Spleen (tissue), 11 donors: Measurements from ENCODE around the gene ANKFN1. TPM values are rescaled to one million over a fixed set of nuclear protein-coding genes. Genes with fewer than 3 reads are reported as not detected.

Experiments used
- DNase-seq: peaks from one replicate; pipeline ENCODE4 v3.0.0-alpha.2; 2020
- H3K27ac ChIP-seq, 8 donors: fragments of 200-600 bp; sonication (generic) in 7 of 8; 1 replicate in 4 of 8; 2 replicates in 4 of 8; pipeline versions ENCODE4 v1.5.0 to v1.8.0; 2016 to 2021; ENCODE audit warnings: inconsistent platforms in 4 of 8, mild to moderate bottlenecking in 4 of 8, moderate library complexity in 1 of 8
- H3K27me3 ChIP-seq, 7 donors: fragments of 200-600 bp; sonication (generic) in 6 of 7; replicated peaks in 1 of 7; 1 replicate in 4 of 7; 2 replicates in 3 of 7; pipeline versions ENCODE4 v1.5.0 to v1.8.0; 2016 to 2021; ENCODE audit warnings: inconsistent platforms in 3 of 7, mild to moderate bottlenecking in 1 of 7
- H3K36me3 ChIP-seq, 6 donors: fragments of 200-600 bp; sonication (generic) in 5 of 6; 1 replicate in 4 of 6; 2 replicates in 2 of 6; pipeline versions ENCODE4 v1.5.0 to v1.8.0; 2016 to 2021; ENCODE audit warnings: inconsistent platforms in 2 of 6
- H3K4me1 ChIP-seq, 6 donors: fragments of 200-600 bp; sonication (generic) in 5 of 6; 1 replicate in 3 of 6; 2 replicates in 3 of 6; pipeline versions ENCODE4 v1.5.0 to v1.8.0; 2016 to 2021; ENCODE audit warnings: inconsistent platforms in 3 of 6
- H3K4me3 ChIP-seq, 8 donors: fragments of 200-600 bp; sonication (generic) in 7 of 8; 1 replicate in 4 of 8; 2 replicates in 4 of 8; pipeline versions ENCODE4 v1.5.0 to v1.8.0; 2016 to 2021; ENCODE audit warnings: inconsistent platforms in 4 of 8, mild to moderate bottlenecking in 4 of 8, moderate library complexity in 2 of 8
- H3K9me3 ChIP-seq, 8 donors: fragments of 200-600 bp; sonication (generic) in 7 of 8; 1 replicate in 4 of 8; 2 replicates in 4 of 8; pipeline versions ENCODE4 v1.5.0 to v1.8.0; 2016 to 2021; ENCODE audit warnings: inconsistent platforms in 4 of 8
- POLR2A ChIP-seq, 3 donors: fragments of 450-650 bp; IDR thresholded peaks; one replicate each; pipeline ENCODE4 v1.5.1; 2017; ENCODE audit warnings: antibody characterized with exemption in 3 of 3, mild to moderate bottlenecking in 1 of 3
- POLR2AphosphoS5 ChIP-seq, 3 donors: sonication (generic); formaldehyde crosslinking; IDR thresholded peaks; one replicate each; pipeline ENCODE4 v1.5.1; 2017; ENCODE audit warnings: antibody characterized with exemption in 3 of 3
- WGBS, 5 donors: extraction: QIAGEN DNeasy Blood & Tissue Kit in 3 of 5; methylation state at CpG; one replicate each; pipeline versions ENCODE4 v1.1.5 to v1.1.7; 2013 to 2018; 5-methylcytosine and 5-hydroxymethylcytosine counted together
- intact Hi-C: fragments of 100-400 bp; cut with DNase I; formaldehyde crosslinking; loops from one replicate; pipeline ENCODE4 v1.15.0; 2023; ENCODE audit warnings: low total_unique reads
- polyA plus RNA-seq, 3 donors: library from polyadenylated mRNA; stranded (reverse); fragments of 200-250 nt; gene quantifications; one replicate each; pipeline ENCODE4 v1.2.1, GENCODE V29; 2013
- total RNA-seq, 7 donors: library from RNA; depleted of rRNA in 3 of 7; stranded (reverse); fragments of >200 nt in 3 of 7; fragmentation: NEBNext Ultra II Directional in 4 of 7; extraction: Animal tissue kit (Norgen Biotek cat#: 25700) in 4 of 7; gene quantifications; one replicate each; pipeline versions ENCODE4 v1.1.0 to v1.2.1, GENCODE V29; 2016 to 2021
- TF ChIP-seq, protein P1 (sequence below), 11 experiments: fragments of 200-600 bp in 7 of 11; fragments of 450-650 bp in 4 of 11; sonication (generic) in 4 of 11; IDR thresholded peaks in 8 of 11; conservative IDR thresholded peaks in 3 of 11; 1 replicate in 7 of 11; 2 replicates in 4 of 11; pipeline versions ENCODE4 v1.4.0 to v1.8.0; 2016 to 2021; ENCODE audit warnings: antibody characterized with exemption in 11 of 11, inconsistent platforms in 4 of 11, mild to moderate bottlenecking in 1 of 11
- donor health status: healthy with polysubstance abuse.
- donor health status: DM: no; HTN: no; CAD: no; lungs with moderate emphysema.
- donor health status: DM: no; HTN: no; CAD: no.
- donor health status: Bipolar disorder and iron deficiency.
- donor health status: healthy.
- donor health status: DM: no; HTN: no; CAD: no.
- donor health status: DM: yes; HTN: yes; CAD: no.

ANKFN1 gene
- total and polyA plus RNA-seq, 10 donors = 0.19 to 0.58 TPM; not detected in 8

DNA sequence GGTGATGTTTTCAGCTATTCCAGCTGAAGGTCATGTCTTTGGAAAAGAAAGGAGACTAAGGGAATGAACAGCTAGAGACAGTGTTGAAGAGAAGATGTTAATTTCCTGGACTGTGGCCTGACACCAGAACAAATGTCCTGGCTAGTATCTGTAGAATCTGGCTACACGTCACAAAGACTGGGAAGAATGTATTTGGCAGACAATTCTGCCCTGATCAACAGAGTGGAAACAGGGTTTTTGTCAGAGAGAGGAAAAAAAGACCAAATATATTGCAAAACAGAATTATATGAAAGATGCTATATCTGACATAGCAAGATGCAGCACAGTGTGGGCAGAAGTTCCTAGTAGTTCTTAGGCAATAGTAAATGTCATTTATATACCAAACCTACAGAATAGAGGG lies 17.0 kb upstream of the ANKFN1 start:
- 50 to 85% (median 65%) methylated on average over 1 of the region's 1 CpG for WGBS, 5 donors

DNA sequence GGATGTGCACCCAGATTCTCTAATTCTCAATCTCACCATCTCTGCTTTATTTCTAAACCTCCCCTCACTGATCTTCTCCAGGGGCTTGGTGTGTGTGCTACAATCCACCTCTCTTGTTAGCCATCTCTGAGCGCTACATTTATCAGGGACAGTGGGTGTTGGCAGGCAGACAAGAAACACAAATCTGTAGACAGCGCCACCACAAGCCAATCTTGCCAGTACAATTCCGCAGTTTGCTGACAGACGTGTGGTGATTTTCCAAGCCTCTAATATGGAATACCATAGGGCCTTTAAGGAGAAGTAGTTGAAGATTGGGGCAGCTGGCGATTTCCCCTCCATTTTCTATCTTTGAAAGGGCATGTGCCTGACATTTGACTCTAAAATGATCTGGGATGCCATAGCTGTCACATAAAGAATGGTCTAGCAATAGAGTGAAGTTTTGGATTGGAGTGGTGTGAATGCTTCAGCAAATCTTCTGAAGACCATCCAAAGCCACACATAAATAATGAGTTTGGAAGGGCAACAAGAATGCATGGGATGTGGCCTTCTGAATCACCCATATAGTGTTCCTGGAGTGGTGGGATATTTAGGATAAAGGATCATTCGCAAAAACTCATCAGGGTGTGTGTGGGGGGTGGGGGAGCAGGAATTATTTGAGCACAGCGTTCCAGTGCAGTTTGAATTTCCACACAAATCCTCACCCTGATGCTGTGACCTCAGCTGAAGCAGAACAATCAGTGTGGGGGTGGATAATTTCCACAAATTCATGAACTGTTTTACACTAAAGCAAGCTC lies 12.0 kb upstream of the ANKFN1 start:
- intact Hi-C loops = no loop called here

More for the DNA sequence above, 17.0 kb upstream of the ANKFN1 start:
- intact Hi-C loops = no loop called here
- no peak for DNase-seq
- Histone ChIP-seq H3K27me3 (no peaks in the 10 kb centered on the region), H3K9me3 (no peaks in the 10 kb centered on the region), H3K27ac (no peak overlapping the region), H3K36me3 (no peaks in the 10 kb centered on the region), H3K4me1 (no peaks in the 10 kb centered on the region), H3K4me3 (no peak overlapping the region)
- TF ChIP-seq POLR2AphosphoS5 (IDR thresholded peaks at IDR 0.05) (no peak), POLR2A (IDR thresholded peaks at IDR 0.05) (no peak)
- TF ChIP-seq, protein P1, sequence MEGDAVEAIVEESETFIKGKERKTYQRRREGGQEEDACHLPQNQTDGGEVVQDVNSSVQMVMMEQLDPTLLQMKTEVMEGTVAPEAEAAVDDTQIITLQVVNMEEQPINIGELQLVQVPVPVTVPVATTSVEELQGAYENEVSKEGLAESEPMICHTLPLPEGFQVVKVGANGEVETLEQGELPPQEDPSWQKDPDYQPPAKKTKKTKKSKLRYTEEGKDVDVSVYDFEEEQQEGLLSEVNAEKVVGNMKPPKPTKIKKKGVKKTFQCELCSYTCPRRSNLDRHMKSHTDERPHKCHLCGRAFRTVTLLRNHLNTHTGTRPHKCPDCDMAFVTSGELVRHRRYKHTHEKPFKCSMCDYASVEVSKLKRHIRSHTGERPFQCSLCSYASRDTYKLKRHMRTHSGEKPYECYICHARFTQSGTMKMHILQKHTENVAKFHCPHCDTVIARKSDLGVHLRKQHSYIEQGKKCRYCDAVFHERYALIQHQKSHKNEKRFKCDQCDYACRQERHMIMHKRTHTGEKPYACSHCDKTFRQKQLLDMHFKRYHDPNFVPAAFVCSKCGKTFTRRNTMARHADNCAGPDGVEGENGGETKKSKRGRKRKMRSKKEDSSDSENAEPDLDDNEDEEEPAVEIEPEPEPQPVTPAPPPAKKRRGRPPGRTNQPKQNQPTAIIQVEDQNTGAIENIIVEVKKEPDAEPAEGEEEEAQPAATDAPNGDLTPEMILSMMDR (IDR thresholded peaks at IDR 0.05 in 8 of 11, conservative IDR thresholded peaks at IDR 0.05 in 3 of 11) = no peak

DNA sequence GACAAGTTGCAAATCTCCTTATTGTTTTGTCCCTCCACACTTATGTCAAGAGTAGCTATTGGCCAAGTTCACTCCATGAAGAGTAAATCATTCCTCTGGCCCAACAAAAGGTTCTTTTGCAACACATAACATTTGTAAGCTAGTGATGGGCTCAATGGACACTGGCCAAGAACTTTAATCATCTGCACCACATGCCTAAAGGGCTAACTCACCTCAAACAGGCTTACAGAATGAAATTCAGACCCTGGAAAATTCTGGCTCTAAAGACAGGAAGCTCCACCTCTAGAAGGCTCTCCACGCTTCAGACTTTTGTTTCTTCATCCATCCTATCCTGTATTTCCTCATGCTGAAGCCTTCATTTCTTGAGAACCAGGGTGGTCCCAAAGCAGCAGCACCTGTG lies 10.9 kb upstream of the ANKFN1 start:
- no peak overlapping the region for H3K4me3 ChIP-seq
- no peaks in the 10 kb centered on the region for H3K27me3 ChIP-seq
- H3K9me3 ChIP-seq = no peaks in the 10 kb centered on the region
- TF ChIP-seq, protein P1 (IDR thresholded peaks at IDR 0.05 in 8 of 11, conservative IDR thresholded peaks at IDR 0.05 in 3 of 11) = no peak
- TF ChIP-seq POLR2A (IDR thresholded peaks at IDR 0.05) = no peak
- TF ChIP-seq POLR2AphosphoS5 (IDR thresholded peaks at IDR 0.05) = no peak
- no peaks in the 10 kb centered on the region for H3K4me1 ChIP-seq
- H3K27ac ChIP-seq = no peak overlapping the region
- DNase-seq = no peak
- H3K36me3 ChIP-seq = no peaks in the 10 kb centered on the region
- intact Hi-C loops = no loop called here
- WGBS, 5 donors = 38 to 77% (median 61%) methylated on average over 1 of the region's 1 CpG

More for the DNA sequence above, 12.0 kb upstream of the ANKFN1 start:
- H3K36me3 ChIP-seq = no peaks in the 10 kb centered on the region
- H3K27ac ChIP-seq = no peak overlapping the region
- TF ChIP-seq POLR2AphosphoS5 (IDR thresholded peaks at IDR 0.05) = no peak
- no peak for TF ChIP-seq POLR2A (IDR thresholded peaks at IDR 0.05)
- TF ChIP-seq, protein P1 (IDR thresholded peaks at IDR 0.05 in 8 of 11, conservative IDR thresholded peaks at IDR 0.05 in 3 of 11) = no peak
- no peaks in the 10 kb centered on the region for H3K9me3 ChIP-seq
- H3K4me3 ChIP-seq = no peak overlapping the region
- 82 to 92% (median 90%) methylated on average over 7 of the region's 7 CpGs for WGBS, 5 donors
- DNase-seq = no peak
- no peaks in the 10 kb centered on the region for H3K4me1 ChIP-seq
- H3K27me3 ChIP-seq = no peaks in the 10 kb centered on the region

DNA sequence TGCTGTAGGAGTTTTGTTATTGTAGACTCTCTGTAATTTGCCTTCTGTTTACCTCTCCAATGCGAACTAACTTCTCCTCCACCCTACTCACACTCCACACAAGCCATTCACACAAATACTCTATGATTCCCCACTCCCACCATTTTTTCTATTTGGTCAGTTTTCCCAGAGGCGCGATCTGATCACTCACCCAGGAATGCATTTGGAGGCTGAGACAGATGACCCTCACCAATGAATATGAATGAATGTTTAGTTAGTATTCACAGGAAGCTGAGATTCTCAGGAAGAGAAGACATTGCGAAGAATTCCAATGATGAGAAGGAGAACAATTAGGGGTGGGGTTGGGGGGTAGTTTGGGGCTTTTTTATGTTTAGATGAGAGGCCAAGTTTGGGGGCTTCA lies 10.5 kb upstream of the ANKFN1 start:
- WGBS, 5 donors = 88 to 94% (median 90%) methylated on average over 4 of the region's 4 CpGs
- no peak for DNase-seq
- Histone ChIP-seq H3K4me3 (no peak overlapping the region), H3K27me3 (no peaks in the 10 kb centered on the region), H3K36me3 (no peaks in the 10 kb centered on the region), H3K4me1 (no peaks in the 10 kb centered on the region), H3K27ac (no peak overlapping the region), H3K9me3 (no peaks in the 10 kb centered on the region)
- no peak for TF ChIP-seq POLR2AphosphoS5 (IDR thresholded peaks at IDR 0.05)
- no peak for TF ChIP-seq POLR2A (IDR thresholded peaks at IDR 0.05)
- TF ChIP-seq, protein P1 (IDR thresholded peaks at IDR 0.05 in 8 of 11, conservative IDR thresholded peaks at IDR 0.05 in 3 of 11) = no peak
- intact Hi-C loops = no loop called here
